HepG2 (cell line): ENCODE measurements around the gene C4orf17.

ENCODE experiments used
- AGO1 ChIP-seq: fragments of 200-400 bp; formaldehyde crosslinking; IDR thresholded peaks from 2 replicates; pipeline ENCODE4 v1.6.1; 2017; ENCODE audit warnings: mild to moderate bottlenecking, low read depth, low read length, moderate library complexity; ENCODE audit not compliant: poor library complexity, severe bottlenecking
- ATRX ChIP-seq: sonication (generic); formaldehyde crosslinking; IDR thresholded peaks from 2 replicates; pipeline ENCODE4 v1.4.0; 2020; ENCODE audit warnings: missing genetic modification reagents, borderline replicate concordance
- ETV6 ChIP-seq: sonication (generic); formaldehyde crosslinking; conservative IDR thresholded peaks from 2 replicates; pipeline ENCODE4 v1.4.0; 2020; ENCODE audit warnings: missing genetic modification reagents
- GTF2F1 ChIP-seq: fragments of 150-350 bp; IDR thresholded peaks from 2 replicates; pipeline ENCODE4 v1.6.1; 2014; ENCODE audit warnings: low read length
- POLR2A ChIP-seq, 2 experiments: IDR thresholded peaks; 2 replicates each; pipeline ENCODE4 v1.6.1; 2011; ENCODE audit warnings: low read depth in 2 of 2, low read length in 2 of 2, mild to moderate bottlenecking in 1 of 2, moderate library complexity in 1 of 2; ENCODE audit not compliant: insufficient read depth in 1 of 2
- RBFOX2 ChIP-seq: fragments of 200-400 bp; formaldehyde crosslinking; IDR thresholded peaks from 2 replicates; pipeline ENCODE4 v1.6.1; 2017; ENCODE audit warnings: low read depth, mild to moderate bottlenecking, low read length
- SAFB2 ChIP-seq: sonication (generic); formaldehyde crosslinking; IDR thresholded peaks from 2 replicates; pipeline ENCODE4 v1.5.1; 2020; ENCODE audit warnings: missing genetic modification reagents, low read depth, mild to moderate bottlenecking, borderline replicate concordance
- SOX13 ChIP-seq, 3 experiments: fragments of 450-650 bp in 1 of 3; sonication (generic) in 1 of 3; formaldehyde crosslinking in 1 of 3; IDR thresholded peaks in 2 of 3; conservative IDR thresholded peaks in 1 of 3; 2 replicates each; pipeline versions ENCODE4 v1.5.0 to v1.6.1; 2016 to 2020; ENCODE audit warnings: antibody characterized with exemption in 1 of 3, mild to moderate bottlenecking in 1 of 3, missing compliant biosample characterization in 1 of 3, missing genetic modification reagents in 1 of 3, moderate library complexity in 1 of 3
- SP1 ChIP-seq, 2 experiments: fragments of 450-650 bp in 1 of 2; sonication (generic) in 1 of 2; formaldehyde crosslinking in 1 of 2; IDR thresholded peaks; 2 replicates each; pipeline versions ENCODE4 v1.4.0 to v1.6.1; 2016 to 2020; ENCODE audit warnings: missing genetic modification reagents in 1 of 2
- ZNF138 ChIP-seq: sonication (generic); formaldehyde crosslinking; IDR thresholded peaks from 2 replicates; pipeline ENCODE4 v1.5.0; 2020; ENCODE audit warnings: mild to moderate bottlenecking, low read depth, missing genetic modification reagents
- TF ChIP-seq, protein P1 (sequence below): sonication (generic); formaldehyde crosslinking; IDR thresholded peaks from 2 replicates; pipeline ENCODE4 v1.8.0; 2022; ENCODE audit warnings: mild to moderate bottlenecking, missing genetic modification reagents; ENCODE audit not compliant: insufficient replicate concordance

DNA sequence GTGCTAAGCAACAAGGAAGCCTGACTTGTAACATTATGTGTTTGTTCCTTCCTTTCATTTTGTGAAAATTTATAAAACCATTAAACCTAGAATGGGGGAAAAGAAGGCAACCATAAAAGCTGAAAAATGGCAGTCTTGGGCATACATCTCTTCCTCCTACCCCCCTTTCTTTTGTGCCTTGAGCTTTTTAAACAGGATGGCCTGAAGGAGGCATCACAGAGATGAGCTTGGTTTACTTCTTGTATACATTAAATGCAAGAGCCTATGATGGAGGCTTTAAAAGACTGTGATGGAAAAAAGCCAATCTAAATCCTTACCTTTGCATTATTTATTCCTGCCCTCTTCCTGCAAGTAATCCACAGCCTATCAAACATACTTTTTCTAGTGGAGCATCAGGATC is 39.5 kb upstream of the C4orf17 start:
- TF ChIP-seq ATRX (CRISPR knock-in tag) (no peak), AGO1 (no peak), SOX13 (IDR thresholded peaks at IDR 0.05) (no peak), SOX13 (CRISPR knock-in tag; conservative IDR thresholded peaks at IDR 0.05 in 1 of 2, IDR thresholded peaks at IDR 0.05 in 1 of 2) (no peak), POLR2A (IDR thresholded peaks at IDR 0.05; ENCODE audit: insufficient read depth in 1 of 2, low read depth in 2 of 2, low read length in 2 of 2) (no peak), SP1 (IDR thresholded peaks at IDR 0.05) (no peak), SP1 (CRISPR knock-in tag; IDR thresholded peaks at IDR 0.05) (no peak), SAFB2 (CRISPR knock-in tag) (no peak), ETV6 (CRISPR knock-in tag) (no peak), RBFOX2 (no peak), GTF2F1 (no peak), ZNF138 (no peak)
- TF ChIP-seq, protein P1, sequence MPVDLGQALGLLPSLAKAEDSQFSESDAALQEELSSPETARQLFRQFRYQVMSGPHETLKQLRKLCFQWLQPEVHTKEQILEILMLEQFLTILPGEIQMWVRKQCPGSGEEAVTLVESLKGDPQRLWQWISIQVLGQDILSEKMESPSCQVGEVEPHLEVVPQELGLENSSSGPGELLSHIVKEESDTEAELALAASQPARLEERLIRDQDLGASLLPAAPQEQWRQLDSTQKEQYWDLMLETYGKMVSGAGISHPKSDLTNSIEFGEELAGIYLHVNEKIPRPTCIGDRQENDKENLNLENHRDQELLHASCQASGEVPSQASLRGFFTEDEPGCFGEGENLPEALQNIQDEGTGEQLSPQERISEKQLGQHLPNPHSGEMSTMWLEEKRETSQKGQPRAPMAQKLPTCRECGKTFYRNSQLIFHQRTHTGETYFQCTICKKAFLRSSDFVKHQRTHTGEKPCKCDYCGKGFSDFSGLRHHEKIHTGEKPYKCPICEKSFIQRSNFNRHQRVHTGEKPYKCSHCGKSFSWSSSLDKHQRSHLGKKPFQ (CRISPR knock-in tag) = no peak
